HepG2 (cell line): Measurements from ENCODE around the gene CBFA2T2. TPM values are rescaled to one million over a fixed set of nuclear protein-coding genes. Genes with fewer than 3 reads are reported as not detected.

Source experiments
- ARID3A ChIP-seq: IDR thresholded peaks from 2 replicates; pipeline ENCODE4 v1.6.1; 2012; ENCODE audit warnings: low read depth, low read length, improper control_type of control experiment
- HNF4A ChIP-seq: sonication (generic); formaldehyde crosslinking; IDR thresholded peaks from 2 replicates; pipeline ENCODE4 v1.4.0; 2020; ENCODE audit warnings: missing genetic modification reagents
- MEIS1 ChIP-seq: sonication (generic); formaldehyde crosslinking; IDR thresholded peaks from 2 replicates; pipeline ENCODE4 v1.9.0; 2021; ENCODE audit warnings: mild to moderate bottlenecking, missing genetic modification reagents, moderate library complexity, borderline replicate concordance
- MIXL1 ChIP-seq: IDR thresholded peaks from 2 replicates; pipeline ENCODE4 v1.6.1; 2016
- TBL1XR1 ChIP-seq: fragments of 150-350 bp; IDR thresholded peaks from 2 replicates; pipeline ENCODE4 v1.6.1; 2014; ENCODE audit warnings: borderline replicate concordance, low read length; ENCODE audit not compliant: partially characterized antibody
- ZBTB37 ChIP-seq: sonication (generic); formaldehyde crosslinking; IDR thresholded peaks from 2 replicates; pipeline ENCODE4 v1.4.0; 2020; ENCODE audit warnings: mild to moderate bottlenecking, missing genetic modification reagents
- ZBTB40 ChIP-seq, 2 experiments: fragments of 450-650 bp in 1 of 2; sonication (generic) in 1 of 2; formaldehyde crosslinking in 1 of 2; IDR thresholded peaks; 2 replicates each; pipeline versions ENCODE4 v1.6.1 to v1.8.0; 2016 to 2022; ENCODE audit warnings: antibody characterized with exemption in 1 of 2, mild to moderate bottlenecking in 1 of 2, missing genetic modification reagents in 1 of 2
- ZNF230 ChIP-seq: sonication (generic); formaldehyde crosslinking; IDR thresholded peaks from 2 replicates; pipeline ENCODE4 v1.4.0; 2020; ENCODE audit warnings: mild to moderate bottlenecking, missing genetic modification reagents
- ZNF574 ChIP-seq: sonication (generic); formaldehyde crosslinking; IDR thresholded peaks from 2 replicates; pipeline ENCODE4 v1.4.0; 2020; ENCODE audit warnings: missing genetic modification reagents
- ZNF761 ChIP-seq: sonication (generic); formaldehyde crosslinking; conservative IDR thresholded peaks from 2 replicates; pipeline ENCODE4 v1.4.0; 2020; ENCODE audit warnings: mild to moderate bottlenecking, missing genetic modification reagents
- polyA plus RNA-seq, 8 experiments: library from polyadenylated mRNA; depleted of rRNA in 3 of 8; stranded (reverse) in 7 of 8; unstranded in 1 of 8; fragments of >200 nt; fragmentation: Illumina TruSeq in 4 of 8; extraction: Trizol in 4 of 8; gene quantifications; 2 replicates each; pipeline versions ENCODE4 v1.2.1 to v1.2.3, GENCODE V29; 2011 to 2016; ENCODE audit warnings: low read depth in 4 of 8, missing spikeins in 1 of 8, mixed read lengths in 1 of 8; ENCODE audit not compliant: insufficient read depth in 1 of 8
- total RNA-seq, 5 experiments: library from RNA; depleted of rRNA; stranded (reverse); fragments of >200 nt; fragmentation: Illumina TruSeq; extraction: Trizol; gene quantifications; 2 replicates each; pipeline ENCODE4 v1.2.3, GENCODE V29; 2016; ENCODE audit warnings: low read depth in 1 of 5

CBFA2T2 gene
- total and polyA plus RNA-seq, 2 of the 13 experiments (the other 11 are each of a cell fraction or from before 2014, with no cell fraction given) = 6.3 to 21.2 TPM

GRCh38 chr20:33474097-33474873 is 15.6 kb upstream of the CBFA2T2 start (continued):
- TF ChIP-seq ZBTB40 (IDR thresholded peaks at IDR 0.05) (no peak), ZBTB40 (CRISPR knock-in tag; IDR thresholded peaks at IDR 0.05) (0 out of 2 replicates have a peak, but pooled peaks have one; percentile 16), ZBTB37 (CRISPR knock-in tag) (no peak), HNF4A (CRISPR knock-in tag) (peak; percentile 54), MIXL1 (CRISPR knock-in tag) (peak; percentile 74; the same call in 1 of the 2 replicates), ZNF230 (0 out of 2 replicates have a peak, but pooled peaks have one; percentile 4), MEIS1 (0 out of 2 replicates have a peak, but pooled peaks have one; percentile 27), ZNF574 (CRISPR knock-in tag) (0 out of 2 replicates have a peak, but pooled peaks have one; percentile 13), TBL1XR1 (no peak), ZNF761 (CRISPR knock-in tag) (0 out of 2 replicates have a peak, but pooled peaks have one; percentile 2), ARID3A (peak; percentile 77; the same call in 1 of the 2 replicates)
